ENCODE results near the gene CDC7. TPM values are rescaled to one million over a fixed set of nuclear protein-coding genes. Genes with fewer than 3 reads are reported as not detected.

Gene CDC7
- total and polyA plus RNA-seq, 4 donors: 3.6 to 8.3 (median 4.6) TPM

- H3K4me1 ChIP-seq (ENCODE audit: control insufficient read depth in 5 of 5, insufficient read depth in 5 of 5, low read length in 5 of 5): no peaks in the 10 kb centered on the region
- 80 to 98% methylated on average over 1 of the region's 1 CpG for WGBS, 2 donors
- H3K9ac ChIP-seq (ENCODE audit: insufficient read depth in 1 of 2, low read length in 2 of 2): no peak overlapping the region
- no peak for DNase-seq
- H3K4me3 ChIP-seq: no peak overlapping the region
- H3K9me3 ChIP-seq (ENCODE audit: control insufficient read depth in 4 of 4, insufficient read depth in 3 of 4, low read length in 3 of 4): peaks cover 0 to 2% (median 0%) of the 10 kb centered on the region in 4 donors
- no peaks in the 10 kb centered on the region for H3K27me3 ChIP-seq (ENCODE audit: control insufficient read depth in 3 of 3, insufficient read depth in 3 of 3, low read length in 2 of 3)
- no peak for ATAC-seq (ENCODE audit: insufficient read depth, low FRiP score)
- TF ChIP-seq, protein P1, sequence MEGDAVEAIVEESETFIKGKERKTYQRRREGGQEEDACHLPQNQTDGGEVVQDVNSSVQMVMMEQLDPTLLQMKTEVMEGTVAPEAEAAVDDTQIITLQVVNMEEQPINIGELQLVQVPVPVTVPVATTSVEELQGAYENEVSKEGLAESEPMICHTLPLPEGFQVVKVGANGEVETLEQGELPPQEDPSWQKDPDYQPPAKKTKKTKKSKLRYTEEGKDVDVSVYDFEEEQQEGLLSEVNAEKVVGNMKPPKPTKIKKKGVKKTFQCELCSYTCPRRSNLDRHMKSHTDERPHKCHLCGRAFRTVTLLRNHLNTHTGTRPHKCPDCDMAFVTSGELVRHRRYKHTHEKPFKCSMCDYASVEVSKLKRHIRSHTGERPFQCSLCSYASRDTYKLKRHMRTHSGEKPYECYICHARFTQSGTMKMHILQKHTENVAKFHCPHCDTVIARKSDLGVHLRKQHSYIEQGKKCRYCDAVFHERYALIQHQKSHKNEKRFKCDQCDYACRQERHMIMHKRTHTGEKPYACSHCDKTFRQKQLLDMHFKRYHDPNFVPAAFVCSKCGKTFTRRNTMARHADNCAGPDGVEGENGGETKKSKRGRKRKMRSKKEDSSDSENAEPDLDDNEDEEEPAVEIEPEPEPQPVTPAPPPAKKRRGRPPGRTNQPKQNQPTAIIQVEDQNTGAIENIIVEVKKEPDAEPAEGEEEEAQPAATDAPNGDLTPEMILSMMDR (IDR thresholded peaks at IDR 0.05; ENCODE audit: control extremely low read depth, extremely low read depth): no peak
- H3K36me3 ChIP-seq (ENCODE audit: control insufficient read depth in 4 of 4, insufficient read depth in 4 of 4, low read length in 4 of 4): no peaks in the 10 kb centered on the region
- H3K27ac ChIP-seq (ENCODE audit: low read depth in 1 of 2, low read length in 1 of 2): no peak overlapping the region
Measured at GRCh38 chr1:91490501-91490900, 10.2 kb upstream of the CDC7 start.

- Histone ChIP-seq H3K27ac (ENCODE audit: low read depth in 1 of 2, low read length in 1 of 2) (no peak overlapping the region), H3K9ac (ENCODE audit: insufficient read depth in 1 of 2, low read length in 2 of 2) (no peak overlapping the region), H3K27me3 (ENCODE audit: control insufficient read depth in 3 of 3, insufficient read depth in 3 of 3, low read length in 2 of 3) (no peaks in the 10 kb centered on the region), H3K4me1 (ENCODE audit: control insufficient read depth in 5 of 5, insufficient read depth in 5 of 5, low read length in 5 of 5) (peaks cover 0 to 24% (median 0%) of the 10 kb centered on the region in 5 donors), H3K4me3 (no peak overlapping the region), H3K36me3 (ENCODE audit: control insufficient read depth in 4 of 4, insufficient read depth in 4 of 4, low read length in 4 of 4) (no peaks in the 10 kb centered on the region), H3K9me3 (ENCODE audit: control insufficient read depth in 4 of 4, insufficient read depth in 3 of 4, low read length in 3 of 4) (no peaks in the 10 kb centered on the region)
- DNase-seq: no peak
- 97 to 98% methylated on average over 2 of the region's 2 CpGs for WGBS, 2 donors
- ATAC-seq (ENCODE audit: insufficient read depth, low FRiP score): no peak
- TF ChIP-seq, protein P1 (IDR thresholded peaks at IDR 0.05; ENCODE audit: control extremely low read depth, extremely low read depth): no peak
Measured at GRCh38 chr1:91498035-91498434, 2.6 kb upstream of the CDC7 start.

DNA sequence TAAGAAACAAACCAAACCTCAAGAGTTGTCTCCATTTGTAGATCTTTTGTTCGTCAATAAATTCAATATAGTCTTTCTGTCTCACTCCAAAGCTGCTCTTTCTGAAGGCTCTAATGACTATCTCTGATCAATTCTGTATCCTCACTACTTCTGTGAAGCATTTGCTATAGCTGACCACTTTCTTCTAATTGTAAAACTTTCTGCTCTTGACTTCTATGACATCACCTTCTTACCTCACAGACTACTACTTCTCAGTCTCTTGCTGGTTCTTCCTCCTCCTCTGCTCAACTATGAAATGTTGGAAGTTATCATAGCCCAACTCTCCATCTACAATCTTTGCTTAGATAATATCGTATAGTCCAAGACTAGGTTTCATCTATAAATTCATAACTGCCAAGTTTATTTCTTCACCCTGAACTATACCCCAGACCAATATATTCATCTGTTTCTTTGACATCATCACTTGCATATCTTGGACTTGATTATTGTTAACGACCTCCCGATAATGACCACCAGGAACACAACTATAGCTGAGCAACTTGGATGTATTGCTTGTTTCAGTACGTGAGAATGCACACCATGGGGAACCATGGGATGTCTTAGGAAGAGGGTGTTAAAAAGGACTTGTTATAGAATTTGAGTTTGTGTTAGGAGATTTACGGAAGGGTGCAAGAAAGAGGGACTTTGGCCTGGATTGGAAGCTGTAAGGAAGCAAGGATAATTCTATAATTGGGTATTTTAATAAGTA lies 2.0 kb upstream of the CDC7 start:
- Histone ChIP-seq H3K27me3 (ENCODE audit: control insufficient read depth in 3 of 3, insufficient read depth in 3 of 3, low read length in 2 of 3) (no peaks in the 10 kb centered on the region), H3K9ac (ENCODE audit: insufficient read depth in 1 of 2, low read length in 2 of 2) (no peak overlapping the region), H3K4me3 (no peak overlapping the region), H3K9me3 (ENCODE audit: control insufficient read depth in 4 of 4, insufficient read depth in 3 of 4, low read length in 3 of 4) (no peaks in the 10 kb centered on the region), H3K27ac (ENCODE audit: low read depth in 1 of 2, low read length in 1 of 2) (no peak overlapping the region), H3K36me3 (ENCODE audit: control insufficient read depth in 4 of 4, insufficient read depth in 4 of 4, low read length in 4 of 4) (no peaks in the 10 kb centered on the region), H3K4me1 (ENCODE audit: control insufficient read depth in 5 of 5, insufficient read depth in 5 of 5, low read length in 5 of 5) (peaks cover 0 to 24% (median 0%) of the 10 kb centered on the region in 5 donors)
- WGBS, 2 donors: 98% methylated on average over 6 of the region's 6 CpGs
- no peak for DNase-seq
- TF ChIP-seq, protein P1 (IDR thresholded peaks at IDR 0.05; ENCODE audit: control extremely low read depth, extremely low read depth): no peak
- no peak for ATAC-seq (ENCODE audit: insufficient read depth, low FRiP score)

Measured in lung (tissue), 12 donors.